ENCODE results near the gene MGAT5B. TPM values are rescaled to one million over a fixed set of nuclear protein-coding genes. Genes with fewer than 3 reads are reported as not detected.

The MGAT5B gene
- total RNA-seq, 1 experiment from 2014 or later: 4.4 TPM

GRCh38 chr17:76925441-76925891 is 57.3 kb downstream of the MGAT5B start:
- Histone ChIP-seq H3K79me2 (ENCODE audit: insufficient read depth, low read length) (no peaks in the 10 kb centered on the region), H3K9me2 (ENCODE audit: insufficient read depth) (no peaks in the 10 kb centered on the region), H3K4me3 (replicated peaks in 1 of 2; ENCODE audit: low read depth in 1 of 2, low read length in 2 of 2) (no peak overlapping the region), H3K9me3 (ENCODE audit: control insufficient read depth in 1 of 2, insufficient read depth in 1 of 2, low read depth in 1 of 2, low read length in 2 of 2) (no peaks in the 10 kb centered on the region), H3K4me1 (ENCODE audit: control insufficient read depth in 1 of 2, insufficient read depth in 2 of 2, low read length in 2 of 2) (peaks cover 0 to 2% of the 10 kb centered on the region in 2 experiments; a peak in 1 of 4 replicates), H3K27me3 (ENCODE audit: insufficient read depth, low read length) (peaks cover 13% of the 10 kb centered on the region; the same call in 1 of the 2 replicates), H3K9ac (ENCODE audit: low read length) (no peak overlapping the region), H3K27ac (ENCODE audit: low read depth, low read length) (no peak overlapping the region), H4K20me1 (ENCODE audit: insufficient read depth) (no peaks in the 10 kb centered on the region), H2AFZ (ENCODE audit: low read depth, low read length, poor library complexity, severe bottlenecking) (no peak overlapping the region), H3K36me3 (ENCODE audit: control insufficient read depth in 1 of 2, insufficient read depth in 2 of 2, low read length in 2 of 2) (no peaks in the 10 kb centered on the region), H3K4me2 (ENCODE audit: low read length) (no peak overlapping the region)
- BruUV-seq (replicated peaks): no TSS peak
- RAD21 ChIA-PET (ENCODE audit: low non-redundant PET in 1 of 2, low total read pairs in 2 of 2, uncharacterized antibody in 2 of 2, unreplicated experiment in 2 of 2): no interaction called here
- DNase-seq (ENCODE audit: low read depth, low spot score): no peak
- POLR2A ChIA-PET: no interaction called here
- ATAC-seq: no peak
- intact Hi-C loops (cut with micrococcal nuclease): no loop called here
- TF ChIP-seq SRF (IDR thresholded peaks at IDR 0.05; ENCODE audit: low read depth) (no peak), EGR1 (IDR thresholded peaks at IDR 0.05; ENCODE audit: low read depth) (no peak), POLR2A (IDR thresholded peaks at IDR 0.05; ENCODE audit: borderline replicate concordance, extremely low read depth, insufficient read depth, insufficient read length) (no peak), SIN3A (IDR thresholded peaks at IDR 0.05; ENCODE audit: low read depth) (no peak), EZH2 (IDR thresholded peaks at IDR 0.05) (no peak), ZFX (IDR thresholded peaks at IDR 0.05) (no peak), TCF7L2 (IDR thresholded peaks at IDR 0.05; ENCODE audit: borderline replicate concordance, extremely low read depth, insufficient read depth, insufficient read length) (no peak), SP1 (IDR thresholded peaks at IDR 0.05; ENCODE audit: low read depth) (no peak), ELF1 (IDR thresholded peaks at IDR 0.05; ENCODE audit: borderline replicate concordance, low read depth) (no peak), FOSL1 (IDR thresholded peaks at IDR 0.05; ENCODE audit: low read depth) (no peak), YY1 (IDR thresholded peaks at IDR 0.05; ENCODE audit: extremely low read depth, insufficient replicate concordance, low read depth, low read length) (no peak), JUND (IDR thresholded peaks at IDR 0.05) (no peak), RAD21 (IDR thresholded peaks at IDR 0.05; ENCODE audit: low read depth) (no peak), MAX (IDR thresholded peaks at IDR 0.05) (no peak), EZH2phosphoT487 (IDR thresholded peaks at IDR 0.05; ENCODE audit: borderline replicate concordance) (no peak), ZNF274 (IDR thresholded peaks at IDR 0.05; ENCODE audit: low read depth, low read length) (no peak)
- TF ChIP-seq, protein P1, sequence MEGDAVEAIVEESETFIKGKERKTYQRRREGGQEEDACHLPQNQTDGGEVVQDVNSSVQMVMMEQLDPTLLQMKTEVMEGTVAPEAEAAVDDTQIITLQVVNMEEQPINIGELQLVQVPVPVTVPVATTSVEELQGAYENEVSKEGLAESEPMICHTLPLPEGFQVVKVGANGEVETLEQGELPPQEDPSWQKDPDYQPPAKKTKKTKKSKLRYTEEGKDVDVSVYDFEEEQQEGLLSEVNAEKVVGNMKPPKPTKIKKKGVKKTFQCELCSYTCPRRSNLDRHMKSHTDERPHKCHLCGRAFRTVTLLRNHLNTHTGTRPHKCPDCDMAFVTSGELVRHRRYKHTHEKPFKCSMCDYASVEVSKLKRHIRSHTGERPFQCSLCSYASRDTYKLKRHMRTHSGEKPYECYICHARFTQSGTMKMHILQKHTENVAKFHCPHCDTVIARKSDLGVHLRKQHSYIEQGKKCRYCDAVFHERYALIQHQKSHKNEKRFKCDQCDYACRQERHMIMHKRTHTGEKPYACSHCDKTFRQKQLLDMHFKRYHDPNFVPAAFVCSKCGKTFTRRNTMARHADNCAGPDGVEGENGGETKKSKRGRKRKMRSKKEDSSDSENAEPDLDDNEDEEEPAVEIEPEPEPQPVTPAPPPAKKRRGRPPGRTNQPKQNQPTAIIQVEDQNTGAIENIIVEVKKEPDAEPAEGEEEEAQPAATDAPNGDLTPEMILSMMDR (IDR thresholded peaks at IDR 0.05 in 2 of 3, conservative IDR thresholded peaks at IDR 0.05 in 1 of 3; ENCODE audit: borderline replicate concordance in 1 of 3, insufficient read depth in 1 of 3, low read depth in 2 of 3, low read length in 2 of 3): no peak
- TF ChIP-seq, protein P2, sequence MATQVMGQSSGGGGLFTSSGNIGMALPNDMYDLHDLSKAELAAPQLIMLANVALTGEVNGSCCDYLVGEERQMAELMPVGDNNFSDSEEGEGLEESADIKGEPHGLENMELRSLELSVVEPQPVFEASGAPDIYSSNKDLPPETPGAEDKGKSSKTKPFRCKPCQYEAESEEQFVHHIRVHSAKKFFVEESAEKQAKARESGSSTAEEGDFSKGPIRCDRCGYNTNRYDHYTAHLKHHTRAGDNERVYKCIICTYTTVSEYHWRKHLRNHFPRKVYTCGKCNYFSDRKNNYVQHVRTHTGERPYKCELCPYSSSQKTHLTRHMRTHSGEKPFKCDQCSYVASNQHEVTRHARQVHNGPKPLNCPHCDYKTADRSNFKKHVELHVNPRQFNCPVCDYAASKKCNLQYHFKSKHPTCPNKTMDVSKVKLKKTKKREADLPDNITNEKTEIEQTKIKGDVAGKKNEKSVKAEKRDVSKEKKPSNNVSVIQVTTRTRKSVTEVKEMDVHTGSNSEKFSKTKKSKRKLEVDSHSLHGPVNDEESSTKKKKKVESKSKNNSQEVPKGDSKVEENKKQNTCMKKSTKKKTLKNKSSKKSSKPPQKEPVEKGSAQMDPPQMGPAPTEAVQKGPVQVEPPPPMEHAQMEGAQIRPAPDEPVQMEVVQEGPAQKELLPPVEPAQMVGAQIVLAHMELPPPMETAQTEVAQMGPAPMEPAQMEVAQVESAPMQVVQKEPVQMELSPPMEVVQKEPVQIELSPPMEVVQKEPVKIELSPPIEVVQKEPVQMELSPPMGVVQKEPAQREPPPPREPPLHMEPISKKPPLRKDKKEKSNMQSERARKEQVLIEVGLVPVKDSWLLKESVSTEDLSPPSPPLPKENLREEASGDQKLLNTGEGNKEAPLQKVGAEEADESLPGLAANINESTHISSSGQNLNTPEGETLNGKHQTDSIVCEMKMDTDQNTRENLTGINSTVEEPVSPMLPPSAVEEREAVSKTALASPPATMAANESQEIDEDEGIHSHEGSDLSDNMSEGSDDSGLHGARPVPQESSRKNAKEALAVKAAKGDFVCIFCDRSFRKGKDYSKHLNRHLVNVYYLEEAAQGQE (IDR thresholded peaks at IDR 0.05; ENCODE audit: low read depth): no peak
- TF ChIP-seq, protein P3, sequence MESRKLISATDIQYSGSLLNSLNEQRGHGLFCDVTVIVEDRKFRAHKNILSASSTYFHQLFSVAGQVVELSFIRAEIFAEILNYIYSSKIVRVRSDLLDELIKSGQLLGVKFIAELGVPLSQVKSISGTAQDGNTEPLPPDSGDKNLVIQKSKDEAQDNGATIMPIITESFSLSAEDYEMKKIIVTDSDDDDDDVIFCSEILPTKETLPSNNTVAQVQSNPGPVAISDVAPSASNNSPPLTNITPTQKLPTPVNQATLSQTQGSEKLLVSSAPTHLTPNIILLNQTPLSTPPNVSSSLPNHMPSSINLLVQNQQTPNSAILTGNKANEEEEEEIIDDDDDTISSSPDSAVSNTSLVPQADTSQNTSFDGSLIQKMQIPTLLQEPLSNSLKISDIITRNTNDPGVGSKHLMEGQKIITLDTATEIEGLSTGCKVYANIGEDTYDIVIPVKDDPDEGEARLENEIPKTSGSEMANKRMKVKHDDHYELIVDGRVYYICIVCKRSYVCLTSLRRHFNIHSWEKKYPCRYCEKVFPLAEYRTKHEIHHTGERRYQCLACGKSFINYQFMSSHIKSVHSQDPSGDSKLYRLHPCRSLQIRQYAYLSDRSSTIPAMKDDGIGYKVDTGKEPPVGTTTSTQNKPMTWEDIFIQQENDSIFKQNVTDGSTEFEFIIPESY (IDR thresholded peaks at IDR 0.05; ENCODE audit: extremely low read depth, insufficient replicate concordance, low read length): no peak
- CTCF ChIA-PET: no interaction called here
